ENCODE measurements around the gene DNAJC5G. TPM values are rescaled to one million over a fixed set of nuclear protein-coding genes. Genes with fewer than 3 reads are reported as not detected.

The DNAJC5G gene
- total and polyA plus RNA-seq, 2 donors (not counting 3 experiments of a cell fraction or from before 2014, with no cell fraction given) = 0.77 to 1.4 TPM

GRCh38 chr2:27297195-27297594, 22.0 kb downstream of the DNAJC5G start:
- BruUV-seq (replicated peaks) = no TSS peak
- ChIA-PET POLR2A (no interaction called here), CTCF (interaction anchor here (0.9 to 2.3 kb wide), 3 partner anchors 17 to 48 kb away, joined by 3 to 8 read pairs (median 4); partner anchors contain the start of gene SLC30A3)
- Histone ChIP-seq H2AFZ (ENCODE audit: low read depth, low read length) (no peak overlapping the region), H3K27ac (ENCODE audit: insufficient read depth, low read depth, low read length) (no peak overlapping the region), H3K4me3 (replicated peaks in 1 of 3; ENCODE audit: insufficient read depth in 1 of 3, low read depth in 1 of 3, low read length in 3 of 3) (no peak overlapping the region), H3K9me1 (replicated peaks; ENCODE audit: control insufficient read depth, extremely low read depth, insufficient read depth, low read length) (no peaks in the 10 kb centered on the region), H3K27me3 (ENCODE audit: control insufficient read depth in 2 of 2, insufficient read depth in 2 of 2, low read length in 2 of 2) (no peaks in the 10 kb centered on the region), H3K9ac (replicated peaks; ENCODE audit: extremely low read depth, insufficient read depth, low read length) (no peak overlapping the region), H4K20me1 (replicated peaks; ENCODE audit: control insufficient read depth, extremely low read depth, insufficient read depth, low read length) (no peaks in the 10 kb centered on the region), H3K4me1 (ENCODE audit: control insufficient read depth, extremely low read depth, insufficient read depth, low read length) (peaks cover 19% of the 10 kb centered on the region), H3K36me3 (ENCODE audit: control insufficient read depth in 2 of 2, extremely low read depth in 1 of 2, insufficient read depth in 2 of 2, low read length in 2 of 2) (no peaks in the 10 kb centered on the region), H3K4me2 (ENCODE audit: insufficient read depth, low read length) (no peak overlapping the region), H3K79me2 (ENCODE audit: control insufficient read depth, insufficient read depth, low read length) (no peaks in the 10 kb centered on the region), H3K9me3 (replicated peaks; ENCODE audit: control insufficient read depth, insufficient read depth, low read length) (no peaks in the 10 kb centered on the region)
- no peak for DNase-seq (ENCODE audit: low read depth, low spot score)
- FAIRE-seq = no peak
- TF ChIP-seq CTCF (IDR thresholded peaks at IDR 0.05; ENCODE audit: extremely low read depth in 1 of 2, insufficient read depth in 1 of 2, low read depth in 1 of 2, low read length in 2 of 2) = no peak
- dilution Hi-C loops (cut with MboI; ENCODE audit: extremely low pct_ligation_motif_present, low sequenced_read_pairs) (no loop called here), intact Hi-C loops (cut with micrococcal nuclease) (no loop called here)

DNA sequence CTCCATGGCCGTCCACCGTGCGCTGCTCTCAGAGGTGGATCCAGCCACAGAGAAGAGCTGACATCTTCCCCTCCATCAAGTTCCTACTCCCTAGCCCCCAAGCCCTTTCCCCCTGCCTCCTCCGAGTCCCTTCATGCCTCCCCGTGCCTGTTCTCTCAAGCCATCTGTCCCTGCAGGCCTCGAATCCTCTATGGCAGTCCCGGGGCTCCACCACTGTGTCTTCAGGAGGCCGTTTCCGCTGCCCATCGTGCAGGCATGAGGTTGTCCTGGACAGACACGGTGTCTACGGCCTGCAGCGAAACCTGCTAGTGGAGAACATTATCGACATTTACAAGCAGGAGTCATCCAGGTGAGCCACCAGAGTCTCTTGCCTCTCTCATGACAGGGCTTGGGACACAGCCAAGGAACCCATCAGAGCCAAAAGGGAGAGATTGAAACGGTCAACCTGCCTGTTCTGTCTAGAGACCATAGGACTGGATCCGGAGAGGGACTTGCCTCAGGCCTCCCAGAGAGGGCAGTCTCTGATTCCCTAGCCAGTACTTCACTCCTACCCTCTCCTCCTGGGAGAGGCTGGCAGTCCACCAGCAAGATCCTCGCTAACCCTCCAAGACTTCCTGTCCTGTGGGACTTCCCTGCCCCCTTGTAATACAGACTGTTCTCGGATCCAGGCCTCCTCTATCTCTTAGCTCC, 23.3 kb downstream of the DNAJC5G start:
- dilution Hi-C loops (cut with MboI; ENCODE audit: extremely low pct_ligation_motif_present, low sequenced_read_pairs) (no loop called here), intact Hi-C loops (cut with micrococcal nuclease) (no loop called here)
- no peaks in the 10 kb centered on the region for H3K36me3 ChIP-seq (ENCODE audit: control insufficient read depth in 2 of 2, extremely low read depth in 1 of 2, insufficient read depth in 2 of 2, low read length in 2 of 2)
- no peaks in the 10 kb centered on the region for H3K9me1 ChIP-seq (replicated peaks; ENCODE audit: control insufficient read depth, extremely low read depth, insufficient read depth, low read length)
- H3K9me3 ChIP-seq (replicated peaks; ENCODE audit: control insufficient read depth, insufficient read depth, low read length) = no peaks in the 10 kb centered on the region
- H3K79me2 ChIP-seq (ENCODE audit: control insufficient read depth, insufficient read depth, low read length) = no peaks in the 10 kb centered on the region
- no peaks in the 10 kb centered on the region for H4K20me1 ChIP-seq (replicated peaks; ENCODE audit: control insufficient read depth, extremely low read depth, insufficient read depth, low read length)
- H3K27me3 ChIP-seq (ENCODE audit: control insufficient read depth in 2 of 2, insufficient read depth in 2 of 2, low read length in 2 of 2) = no peaks in the 10 kb centered on the region
- TF ChIP-seq POLR2AphosphoS5 (IDR thresholded peaks at IDR 0.05; ENCODE audit: insufficient read depth, low read depth, low read length) (no peak), GATA2 (IDR thresholded peaks at IDR 0.05; ENCODE audit: insufficient read depth, insufficient read length, low read depth, low read length) (no peak), MAX (IDR thresholded peaks at IDR 0.05; ENCODE audit: insufficient read depth, insufficient read length) (no peak), JUN (IDR thresholded peaks at IDR 0.05; ENCODE audit: borderline replicate concordance, insufficient read depth, insufficient read length, low read depth) (no peak), FOS (IDR thresholded peaks at IDR 0.05; ENCODE audit: borderline replicate concordance, insufficient read depth, low read length) (no peak), CTCF (IDR thresholded peaks at IDR 0.05; ENCODE audit: extremely low read depth in 1 of 2, insufficient read depth in 1 of 2, low read depth in 1 of 2, low read length in 2 of 2) (no peak), MYC (IDR thresholded peaks at IDR 0.05; ENCODE audit: low read depth, low read length) (no peak), EZH2 (IDR thresholded peaks at IDR 0.05; ENCODE audit: borderline replicate concordance, low read depth, low read length, severe bottlenecking) (no peak), POLR2A (IDR thresholded peaks at IDR 0.05; ENCODE audit: low read depth, low read length) (no peak)
- DNase-seq (ENCODE audit: low read depth, low spot score) (no peak), FAIRE-seq (no peak)
- H3K27ac ChIP-seq (ENCODE audit: insufficient read depth, low read depth, low read length) = no peak overlapping the region
- H3K9ac ChIP-seq (replicated peaks; ENCODE audit: extremely low read depth, insufficient read depth, low read length) = no peak overlapping the region
- BruUV-seq (replicated peaks) = no TSS peak
- no peak overlapping the region for H3K4me3 ChIP-seq (replicated peaks in 1 of 3; ENCODE audit: insufficient read depth in 1 of 3, low read depth in 1 of 3, low read length in 3 of 3)
- H2AFZ ChIP-seq (ENCODE audit: low read depth, low read length) = no peak overlapping the region
- ChIA-PET CTCF (interaction anchor here (1.5 kb wide), 1 partner anchor 19 kb away, joined by 7 read pairs; no protein-coding TSS in a partner anchor), POLR2A (no interaction called here)
- no peak overlapping the region for H3K4me2 ChIP-seq (ENCODE audit: insufficient read depth, low read length)
- peaks cover 12% of the 10 kb centered on the region for H3K4me1 ChIP-seq (ENCODE audit: control insufficient read depth, extremely low read depth, insufficient read depth, low read length)

All from endothelial cell of umbilical vein (primary cell).